Measurements from ENCODE around the gene LYST. TPM values are rescaled to one million over a fixed set of nuclear protein-coding genes. Genes with fewer than 3 reads are reported as not detected.

Gene LYST
- total and polyA plus RNA-seq, 2 of the 8 experiments (the other 6 are each of a cell fraction or from before 2014, with no cell fraction given), result 0.29 to 0.58 TPM

DNA sequence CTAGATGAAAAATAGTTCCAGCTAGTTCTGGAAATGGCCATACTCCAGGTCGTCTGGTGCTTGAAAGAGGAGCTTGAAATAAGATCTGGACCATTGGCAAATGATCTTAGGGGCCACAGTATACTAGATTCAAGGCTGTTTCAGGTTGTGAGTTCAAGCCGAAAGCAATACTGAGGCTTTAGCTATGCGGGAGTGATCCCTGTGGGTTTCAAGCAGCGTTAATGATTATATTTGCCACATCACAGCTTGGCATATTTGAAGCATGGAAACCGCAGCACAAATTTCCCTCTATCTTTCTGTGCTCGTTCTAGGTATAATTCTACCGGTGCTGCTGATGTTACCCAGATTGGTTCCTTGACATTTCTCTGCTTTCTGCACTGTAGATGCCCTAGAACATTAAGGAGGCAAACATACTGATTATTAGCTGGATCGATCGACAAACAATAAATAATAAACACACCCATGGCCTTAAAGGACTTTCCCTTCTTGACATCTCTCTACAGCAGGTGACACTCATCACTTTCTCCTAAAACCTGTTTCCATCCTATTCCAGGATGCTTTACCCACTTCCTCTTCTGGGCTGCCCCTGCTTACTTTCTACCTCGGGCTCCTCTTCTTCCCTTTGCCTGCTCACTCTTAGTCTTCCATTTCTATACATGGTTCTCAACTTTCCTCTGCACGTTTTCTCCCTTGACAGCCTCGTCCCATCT, 40.6 kb upstream of the LYST start (continued):
- TF ChIP-seq EP300 (IDR thresholded peaks at IDR 0.05; ENCODE audit: borderline replicate concordance in 1 of 2, low read depth in 2 of 2, low read length in 2 of 2), result no peak
- TF ChIP-seq SUZ12 (IDR thresholded peaks at IDR 0.05; ENCODE audit: low read length), result no peak
- TF ChIP-seq KDM1A (IDR thresholded peaks at IDR 0.05; ENCODE audit: borderline replicate concordance, low read length), result no peak
- no peak for TF ChIP-seq SP2 (IDR thresholded peaks at IDR 0.05; ENCODE audit: low read length)
- no peak for TF ChIP-seq PHF8 (conservative IDR thresholded peaks at IDR 0.05; ENCODE audit: low read depth, low read length)

All from H1 (cell line).